IMR-90 (cell line): Measurements from ENCODE around the gene BDKRB1. TPM values are rescaled to one million over a fixed set of nuclear protein-coding genes. Genes with fewer than 3 reads are reported as not detected.
A peak's percentile ranks its signal among the peaks of the same experiment; 100 is the strongest.

Source experiments
- ATAC-seq: fragments of 200-7000 bp; cut with Tn5 transposase; 2 replicates; pipeline ENCODE4 v1.9.1; 2020; ENCODE audit warnings: low read depth, mild to moderate bottlenecking, moderate library complexity
- BruUV-seq: library from RNA; stranded (reverse); fragments of 400-500 nt; replicated peaks from 2 replicates; lab custom pipeline; 2021; lab: Mats Ljungman, UMichigan
- CTCF ChIA-PET: fragments of 300-600 bp; formaldehyde crosslinking; extraction: SDS; loops from one replicate; lab custom pipeline; 2021; ENCODE audit warnings: antibody characterized with exemption; lab: Yijun Ruan, JAX
- POLR2A ChIA-PET: fragments of 300-600 bp; sonication (Branson Sonifier 250); formaldehyde crosslinking; loops from one replicate; lab custom pipeline; 2022; ENCODE audit warnings: antibody characterized with exemption; ENCODE audit not compliant: unreplicated experiment; lab: Charles Lee
- DNase-seq: peaks from one replicate; pipeline ENCODE4 v3.0.0; 2013
- H2AFZ ChIP-seq: replicated peaks from 2 replicates; pipeline ENCODE3; 2013; ENCODE audit warnings: low read length, mild to moderate bottlenecking; ENCODE audit not compliant: poor library complexity
- H2AK5ac ChIP-seq: 2 replicates; pipeline ENCODE4 v1.6.1; 2013; ENCODE audit warnings: low read depth, low read length, inconsistent platforms
- H2AK9ac ChIP-seq: replicated peaks from 2 replicates; pipeline ENCODE3; 2013; ENCODE audit warnings: mild to moderate bottlenecking, low read depth, low read length, moderate library complexity; ENCODE audit not compliant: poor library complexity
- H2BK120ac ChIP-seq: 2 replicates; pipeline ENCODE4 v1.6.1; 2013; ENCODE audit warnings: low read depth, low read length, inconsistent platforms
- H2BK15ac ChIP-seq: 3 replicates; pipeline ENCODE4 v1.6.1; 2013; ENCODE audit warnings: low read depth, low read length, inconsistent platforms
- H2BK20ac ChIP-seq: 2 replicates; pipeline ENCODE4 v1.6.1; 2013; ENCODE audit warnings: low read depth, mild to moderate bottlenecking, inconsistent platforms, low read length, moderate library complexity
- H2BK5ac ChIP-seq: 2 replicates; pipeline ENCODE4 v1.6.1; 2013; ENCODE audit warnings: mild to moderate bottlenecking, low read depth, low read length, inconsistent platforms; ENCODE audit not compliant: poor library complexity, severe bottlenecking
- H3K14ac ChIP-seq: replicated peaks from 2 replicates; pipeline ENCODE4 v1.6.1; 2013; ENCODE audit warnings: low read depth, low read length, inconsistent platforms
- H3K18ac ChIP-seq: 2 replicates; pipeline ENCODE4 v1.6.1; 2013; ENCODE audit warnings: low read depth, low read length, control low read depth
- H3K23ac ChIP-seq: 2 replicates; pipeline ENCODE4 v1.6.1; 2013; ENCODE audit warnings: low read depth, low read length, inconsistent platforms
- H3K27ac ChIP-seq: 2 replicates; pipeline ENCODE4 v1.5.1; 2013; ENCODE audit warnings: mild to moderate bottlenecking, control low read depth, low read length; ENCODE audit not compliant: insufficient read depth
- H3K27me3 ChIP-seq: 2 replicates; pipeline ENCODE4 v1.6.1; 2013; ENCODE audit warnings: low read length; ENCODE audit not compliant: control insufficient read depth, insufficient read depth
- H3K36me3 ChIP-seq: 2 replicates; pipeline ENCODE4 v1.6.1; 2013; ENCODE audit warnings: low read length, mixed read lengths; ENCODE audit not compliant: control insufficient read depth, insufficient read depth
- H3K4ac ChIP-seq: 2 replicates; pipeline ENCODE4 v1.6.1; 2013; ENCODE audit warnings: low read depth, low read length, inconsistent platforms
- H3K4me1 ChIP-seq: 2 replicates; pipeline ENCODE4 v1.6.1; 2013; ENCODE audit warnings: low read length, mixed read lengths; ENCODE audit not compliant: control insufficient read depth, insufficient read depth
- H3K4me2 ChIP-seq: 2 replicates; pipeline ENCODE4 v1.6.1; 2013; ENCODE audit warnings: low read depth, mild to moderate bottlenecking, control low read depth, low read length, moderate library complexity
- H3K4me3 ChIP-seq: 2 replicates; pipeline ENCODE4 v1.5.1; 2013; ENCODE audit warnings: low read depth, mild to moderate bottlenecking, control low read depth, low read length, moderate library complexity; ENCODE audit not compliant: insufficient read depth
- H3K56ac ChIP-seq: 2 replicates; pipeline ENCODE4 v1.6.1; 2013; ENCODE audit warnings: low read length, inconsistent platforms; ENCODE audit not compliant: insufficient read depth; ENCODE audit errors: extremely low read depth
- H3K79me1 ChIP-seq, 2 experiments: 2 replicates each; pipeline ENCODE4 v1.6.1; 2013; ENCODE audit warnings: low read length in 2 of 2, inconsistent platforms in 1 of 2, low read depth in 1 of 2
- H3K9ac ChIP-seq: 2 replicates; pipeline ENCODE4 v1.6.1; 2013; ENCODE audit warnings: low read depth, low read length, control low read depth
- H3K9me1 ChIP-seq: 2 replicates; pipeline ENCODE4 v1.6.1; 2013; ENCODE audit warnings: low read length, inconsistent platforms; ENCODE audit not compliant: insufficient read depth
- H3K9me3 ChIP-seq: 2 replicates; pipeline ENCODE4 v1.6.1; 2013; ENCODE audit warnings: low read length; ENCODE audit not compliant: control insufficient read depth, insufficient read depth
- H4K20me1 ChIP-seq: 2 replicates; pipeline ENCODE4 v1.6.1; 2013; ENCODE audit warnings: low read length, inconsistent platforms; ENCODE audit not compliant: insufficient read depth
- H4K5ac ChIP-seq: 2 replicates; pipeline ENCODE4 v1.6.1; 2013; ENCODE audit warnings: mild to moderate bottlenecking, low read depth, low read length, control low read depth
- H4K8ac ChIP-seq, 2 experiments: 2 replicates each; pipeline ENCODE4 v1.6.1; 2013; ENCODE audit warnings: low read depth in 2 of 2, low read length in 2 of 2, control low read depth in 1 of 2, inconsistent platforms in 1 of 2
- H4K91ac ChIP-seq: 2 replicates; pipeline ENCODE4 v1.6.1; 2013; ENCODE audit warnings: low read depth, low read length, inconsistent platforms; ENCODE audit not compliant: insufficient read depth
- BHLHE40 ChIP-seq: fragments of 150-350 bp; IDR thresholded peaks from 2 replicates; pipeline ENCODE4 v1.6.1; 2016; ENCODE audit warnings: mild to moderate bottlenecking, low read depth, low read length
- CEBPB ChIP-seq: IDR thresholded peaks from 2 replicates; pipeline ENCODE4 v1.6.1; 2012; ENCODE audit warnings: low read depth, low read length, improper control_type of control experiment
- CHD1 ChIP-seq: IDR thresholded peaks from 2 replicates; pipeline ENCODE4 v1.6.1; 2012; ENCODE audit warnings: low read depth, low read length, improper control_type of control experiment
- CTCF ChIP-seq: conservative IDR thresholded peaks from 2 replicates; pipeline ENCODE4 v1.5.1; 2012; ENCODE audit warnings: mild to moderate bottlenecking, low read depth, low read length, improper control_type of control experiment
- ELK1 ChIP-seq: fragments of 150-350 bp; IDR thresholded peaks from 2 replicates; pipeline ENCODE4 v1.6.1; 2016; ENCODE audit warnings: low read depth, mild to moderate bottlenecking, low read length, moderate library complexity, borderline replicate concordance
- FOS ChIP-seq: fragments of 150-350 bp; IDR thresholded peaks from 2 replicates; pipeline ENCODE4 v1.6.1; 2016; ENCODE audit warnings: low read depth, low read length
- MAFK ChIP-seq: IDR thresholded peaks from 2 replicates; pipeline ENCODE4 v1.6.1; 2012; ENCODE audit warnings: low read depth, low read length, improper control_type of control experiment
- MAZ ChIP-seq: IDR thresholded peaks from 2 replicates; pipeline ENCODE4 v1.6.1; 2012; ENCODE audit warnings: low read depth, mild to moderate bottlenecking, low read length, improper control_type of control experiment, moderate library complexity, borderline replicate concordance
- MXI1 ChIP-seq: IDR thresholded peaks from 2 replicates; pipeline ENCODE4 v1.6.1; 2012; ENCODE audit warnings: low read depth, mild to moderate bottlenecking, low read length, moderate library complexity, borderline replicate concordance
- NFE2L2 ChIP-seq: fragments of 150-350 bp; IDR thresholded peaks from 2 replicates; pipeline ENCODE4 v1.6.1; 2016; ENCODE audit warnings: low read depth, mild to moderate bottlenecking, low read length
- POLR2A ChIP-seq: IDR thresholded peaks from 2 replicates; pipeline ENCODE4 v1.6.1; 2012; ENCODE audit warnings: mild to moderate bottlenecking, low read depth, low read length
- RAD21 ChIP-seq: IDR thresholded peaks from 2 replicates; pipeline ENCODE4 v1.6.1; 2012; ENCODE audit warnings: low read length, improper control_type of control experiment
- RCOR1 ChIP-seq: IDR thresholded peaks from 2 replicates; pipeline ENCODE4 v1.6.1; 2012; ENCODE audit warnings: mild to moderate bottlenecking, low read length, improper control_type of control experiment; ENCODE audit not compliant: insufficient replicate concordance
- RFX5 ChIP-seq: IDR thresholded peaks from 2 replicates; pipeline ENCODE4 v1.8.0; 2012; ENCODE audit warnings: low read depth, mild to moderate bottlenecking, low read length, moderate library complexity
- SMC3 ChIP-seq: fragments of 150-350 bp; IDR thresholded peaks from 2 replicates; pipeline ENCODE4 v1.6.1; 2016; ENCODE audit warnings: low read depth, mild to moderate bottlenecking, antibody characterized with exemption, low read length, moderate library complexity
- USF2 ChIP-seq: fragments of 150-350 bp; IDR thresholded peaks from 2 replicates; pipeline ENCODE4 v1.6.1; 2017; ENCODE audit warnings: mild to moderate bottlenecking, antibody characterized with exemption, low read length, low read depth
- WGBS, 2 experiments: methylation state at CpG; one replicate each; pipeline versions ENCODE4 v1.1.5 to v1.1.7; 2013; ENCODE audit warnings: missing lambda C conversion rate in 2 of 2; ENCODE audit not compliant: insufficient read length in 1 of 2; ENCODE audit errors: extremely low coverage in 2 of 2; 5-methylcytosine and 5-hydroxymethylcytosine counted together
- dilution Hi-C: fragments of 300-500 bp; cut with HindIII; formaldehyde crosslinking; loops from one replicate; pipeline ENCODE4 v1.14.3; 2018; ENCODE audit warnings: low sequenced_read_pairs; ENCODE audit not compliant: unreplicated experiment
- in situ Hi-C: fragments of 300-500 bp; cut with MboI; formaldehyde crosslinking; loops from 3 replicates; pipeline ENCODE4 v1.14.3; 2019; ENCODE audit warnings: low sequenced_read_pairs, inconsistent platforms, mixed read lengths
- intact Hi-C: fragments of 100-400 bp; cut with micrococcal nuclease; formaldehyde crosslinking; loops from 2 replicates; pipeline ENCODE4 v1.10.0; 2022
- polyA plus RNA-seq, 3 experiments: library from polyadenylated mRNA; depleted of rRNA; stranded (reverse); fragments of >200 nt; gene quantifications; 2 replicates each; pipeline ENCODE4 v1.2.3, GENCODE V29; 2012; ENCODE audit warnings: low replicate concordance in 1 of 3
- total RNA-seq: library from RNA; depleted of rRNA; stranded (reverse); fragments of >200 nt; gene quantifications from 2 replicates; pipeline ENCODE4 v1.2.3, GENCODE V29; 2012

Gene BDKRB1
- total and polyA plus RNA-seq, 2 of the 4 experiments (the other 2 are of a cell fraction) = 56.5 to 130 TPM

- peak overlapping the region; percentile 39; the same call in 1 of the 2 replicates for H3K18ac ChIP-seq
- no peak overlapping the region for H3K4me2 ChIP-seq
- no peak overlapping the region for H3K56ac ChIP-seq
- peaks cover 12% of the 10 kb centered on the region for H3K4me1 ChIP-seq
- H3K27ac ChIP-seq = no peak overlapping the region
- H2AFZ ChIP-seq = no peak overlapping the region
- 0 out of 4 replicates have a peak overlapping the region, but pooled peaks of 1 of the 2 experiments have one; percentile 9 for H4K8ac ChIP-seq
- H4K5ac ChIP-seq = 0 out of 2 replicates have a peak overlapping the region, but pooled peaks have one; percentile 35
- no peak overlapping the region for H2AK9ac ChIP-seq
- H2BK15ac ChIP-seq = no peak overlapping the region
- H4K20me1 ChIP-seq = no peaks in the 10 kb centered on the region
- H3K36me3 ChIP-seq = peaks cover 6% of the 10 kb centered on the region; the same call in 1 of the 2 replicates
- no peak overlapping the region for H3K4me3 ChIP-seq
- intact Hi-C loops = loop anchor here (10.0 kb wide), 1 partner anchor 225 kb away; the partner anchor contains the start of gene PAPOLA
- no CpG with 5 or more reads among the region's 2 CpGs for WGBS, 2 experiments
- H3K9ac ChIP-seq = no peak overlapping the region
- ATAC-seq (no peak), DNase-seq (no peak)
- TF ChIP-seq NFE2L2 (no peak), USF2 (no peak), RFX5 (no peak), MXI1 (no peak), MAZ (no peak), CHD1 (no peak), CTCF (no peak), BHLHE40 (no peak), RCOR1 (no peak), POLR2A (no peak), RAD21 (no peak), FOS (no peak), MAFK (no peak), ELK1 (no peak), SMC3 (no peak), CEBPB (no peak)
- peak overlapping the region; percentile 49 for H2BK120ac ChIP-seq
- H3K23ac ChIP-seq = no peak overlapping the region
- no peaks in the 10 kb centered on the region for H3K27me3 ChIP-seq
- H2AK5ac ChIP-seq = peak overlapping the region; percentile 38; the same call in 1 of the 2 replicates
- no peak overlapping the region for H2BK20ac ChIP-seq
- H3K14ac ChIP-seq = no peak overlapping the region
- dilution Hi-C loops = no loop called here
- ChIA-PET POLR2A (no interaction called here), CTCF (no interaction called here)
- no peak overlapping the region for H2BK5ac ChIP-seq
- BruUV-seq = no TSS peak
- peak overlapping the region; percentile 35; the same call in 1 of the 2 replicates for H4K91ac ChIP-seq
- 0 out of 2 replicates have a peak overlapping the region, but pooled peaks have one; percentile 20 for H3K4ac ChIP-seq
- no peaks in the 10 kb centered on the region for H3K9me1 ChIP-seq
- in situ Hi-C loops = no loop called here
- H3K79me1 ChIP-seq = peaks cover 0 to under 1% of the 10 kb centered on the region in 2 experiments; a peak in 1 of 4 replicates
- H3K9me3 ChIP-seq = peaks cover 8% of the 10 kb centered on the region
Measured at GRCh38 chr14:96280104-96280503, 24.1 kb downstream of the BDKRB1 start.
